Naive thymus-derived CD8-positive, alpha-beta T cell (primary cell): Measurements from ENCODE around the gene KCNT2. TPM values are rescaled to one million over a fixed set of nuclear protein-coding genes. Genes with fewer than 3 reads are reported as not detected.

ENCODE experiments used
- ATAC-seq, 2 donors: fragments of 150-1000 bp; cut with Tn5 transposase in 1 of 2; sonication (Bioruptor Pico), chemical (Tn5 transposase) in 1 of 2; 1 replicate in 1 of 2; 2 replicates in 1 of 2; pipeline ENCODE4 v1.10.0; 2021; ENCODE audit warnings: mild to moderate bottlenecking in 2 of 2, moderate library complexity in 2 of 2
- POLR2A ChIA-PET: fragments of 350-600 bp; sonication (Branson Sonifier 250); formaldehyde crosslinking; loops from one replicate; lab custom pipeline; 2021; ENCODE audit warnings: antibody characterized with exemption; lab: Charles Lee
- DNase-seq, 10 donors: peaks; one replicate each; pipeline versions ENCODE4 v3.0.0 to v3.0.0-alpha.2; 2020 to 2022
- H3K27ac Mint-ChIP-seq, 10 donors: one replicate each; pipeline ENCODE4 v1.8.0; 2020 to 2022; ENCODE audit warnings: mild to moderate bottlenecking in 10 of 10, mixed read lengths in 10 of 10, moderate library complexity in 4 of 10, inconsistent platforms in 1 of 10
- H3K27me3 Mint-ChIP-seq, 5 donors: one replicate each; pipeline ENCODE4 v1.8.0; 2021 to 2022; ENCODE audit warnings: mixed read lengths in 5 of 5
- H3K36me3 Mint-ChIP-seq, 3 donors: one replicate each; pipeline ENCODE4 v1.8.0; 2020 to 2022; ENCODE audit warnings: mixed read lengths in 3 of 3, mild to moderate bottlenecking in 2 of 3, inconsistent platforms in 1 of 3
- H3K4me1 Mint-ChIP-seq, 4 donors: one replicate each; pipeline ENCODE4 v1.8.0; 2021 to 2022; ENCODE audit warnings: mixed read lengths in 4 of 4
- H3K4me3 Mint-ChIP-seq, 10 donors: one replicate each; pipeline ENCODE4 v1.8.0; 2020 to 2022; ENCODE audit warnings: mild to moderate bottlenecking in 10 of 10, mixed read lengths in 10 of 10, moderate library complexity in 6 of 10, inconsistent platforms in 1 of 10
- H3K9me3 Mint-ChIP-seq, 9 donors: one replicate each; pipeline ENCODE4 v1.8.0; 2020 to 2022; ENCODE audit warnings: mixed read lengths in 9 of 9, mild to moderate bottlenecking in 3 of 9, inconsistent platforms in 1 of 9, moderate library complexity in 1 of 9
- polyA plus RNA-seq, 3 donors: library from polyadenylated mRNA; unstranded; fragments of 300-500 nt; fragmentation: Illumina TruSeq; gene quantifications; one replicate each; pipeline ENCODE4 v1.2.3, GENCODE V29; 2021
- total RNA-seq, 8 experiments: library from RNA in 2 of 8; stranded (reverse) in 2 of 8; gene quantifications; one replicate each; pipeline ENCODE4 v1.2.3 and lab custom pipeline; 2021 to 2026

The KCNT2 gene
- total and polyA plus RNA-seq, 5 experiments from 2014 or later, result not detected

- POLR2A ChIA-PET, result no interaction called here
- Mint-ChIP-seq H3K4me1 (no peaks in the 10 kb centered on the region), H3K27ac (no peak overlapping the region), H3K27me3 (no peaks in the 10 kb centered on the region), H3K9me3 (peaks cover 0 to 20% (median 0%) of the 10 kb centered on the region in 9 donors), H3K36me3 (no peaks in the 10 kb centered on the region), H3K4me3 (no peak overlapping the region)
- no peak for DNase-seq
- no peak for ATAC-seq
Observed at GRCh38 chr1:196415978-196416377, 192.3 kb downstream of the KCNT2 start.

- POLR2A ChIA-PET, result no interaction called here
- ATAC-seq, result no peak
- Mint-ChIP-seq H3K36me3 (no peaks in the 10 kb centered on the region), H3K27me3 (no peaks in the 10 kb centered on the region), H3K9me3 (peaks cover 0 to 10% (median 0%) of the 10 kb centered on the region in 9 donors), H3K27ac (no peak overlapping the region), H3K4me3 (no peak overlapping the region), H3K4me1 (no peaks in the 10 kb centered on the region)
- no peak for DNase-seq
Observed at GRCh38 chr1:196412326-196412725, 195.9 kb downstream of the KCNT2 start.

- H3K27me3 Mint-ChIP-seq, result no peaks in the 10 kb centered on the region
- ATAC-seq, result no peak
Observed at GRCh38 chr1:196410768-196411167, 197.5 kb downstream of the KCNT2 start.

GRCh38 chr1:196409586-196409985, 198.7 kb downstream of the KCNT2 start:
- Mint-ChIP-seq H3K27ac (no peak overlapping the region), H3K4me3 (no peak overlapping the region), H3K9me3 (peaks cover 0 to 10% (median 0%) of the 10 kb centered on the region in 9 donors), H3K4me1 (no peaks in the 10 kb centered on the region), H3K36me3 (no peaks in the 10 kb centered on the region), H3K27me3 (no peaks in the 10 kb centered on the region)
- DNase-seq, result no peak
- no peak for ATAC-seq
- POLR2A ChIA-PET, result no interaction called here

More at GRCh38 chr1:196410768-196411167, 197.5 kb downstream of the KCNT2 start:
- H3K4me1 Mint-ChIP-seq, result no peaks in the 10 kb centered on the region
- no peaks in the 10 kb centered on the region for H3K36me3 Mint-ChIP-seq
- H3K9me3 Mint-ChIP-seq, result peaks cover 0 to 10% (median 0%) of the 10 kb centered on the region in 9 donors
- no peak overlapping the region for H3K27ac Mint-ChIP-seq
- no peak for DNase-seq
- H3K4me3 Mint-ChIP-seq, result no peak overlapping the region
- POLR2A ChIA-PET, result no interaction called here

- no peaks in the 10 kb centered on the region for H3K27me3 Mint-ChIP-seq
- no peak overlapping the region for H3K4me3 Mint-ChIP-seq
- H3K4me1 Mint-ChIP-seq, result no peaks in the 10 kb centered on the region
- POLR2A ChIA-PET, result no interaction called here
- H3K36me3 Mint-ChIP-seq, result no peaks in the 10 kb centered on the region
- no peak overlapping the region for H3K27ac Mint-ChIP-seq
- ATAC-seq, result no peak
- DNase-seq, result no peak
- peaks cover 0 to 10% (median 0%) of the 10 kb centered on the region in 9 donors for H3K9me3 Mint-ChIP-seq
Observed at GRCh38 chr1:196407358-196408051, 200.7 kb downstream of the KCNT2 start.

- POLR2A ChIA-PET, result no interaction called here
- no peak for ATAC-seq
- no peaks in the 10 kb centered on the region for H3K27me3 Mint-ChIP-seq
- no peaks in the 10 kb centered on the region for H3K4me1 Mint-ChIP-seq
- no peak overlapping the region for H3K27ac Mint-ChIP-seq
- no peaks in the 10 kb centered on the region for H3K36me3 Mint-ChIP-seq
- no peak for DNase-seq
- H3K4me3 Mint-ChIP-seq, result no peak overlapping the region
- H3K9me3 Mint-ChIP-seq, result peaks cover 0 to 3% (median 0%) of the 10 kb centered on the region in 9 donors
Observed at GRCh38 chr1:196405839-196406238, 202.4 kb downstream of the KCNT2 start.

- H3K4me1 Mint-ChIP-seq, result no peaks in the 10 kb centered on the region
- H3K9me3 Mint-ChIP-seq, result peaks cover 0 to 2% (median 0%) of the 10 kb centered on the region in 9 donors
- no peak overlapping the region for H3K4me3 Mint-ChIP-seq
- no peaks in the 10 kb centered on the region for H3K36me3 Mint-ChIP-seq
- ATAC-seq (no peak), DNase-seq (no peak)
- POLR2A ChIA-PET, result no interaction called here
- no peak overlapping the region for H3K27ac Mint-ChIP-seq
- no peaks in the 10 kb centered on the region for H3K27me3 Mint-ChIP-seq
Observed at GRCh38 chr1:196403803-196404690, 204.2 kb downstream of the KCNT2 start.

GRCh38 chr1:196401891-196402290, 206.3 kb downstream of the KCNT2 start:
- DNase-seq, result no peak
- Mint-ChIP-seq H3K27ac (no peak overlapping the region), H3K36me3 (no peaks in the 10 kb centered on the region), H3K4me1 (no peaks in the 10 kb centered on the region), H3K27me3 (no peaks in the 10 kb centered on the region), H3K9me3 (peaks cover 0 to 2% (median 0%) of the 10 kb centered on the region in 9 donors), H3K4me3 (no peak overlapping the region)
- POLR2A ChIA-PET, result no interaction called here
- ATAC-seq, result no peak

- H3K9me3 Mint-ChIP-seq, result peaks cover 0 to 2% (median 0%) of the 10 kb centered on the region in 9 donors
- ATAC-seq, result no peak
- no peak overlapping the region for H3K4me3 Mint-ChIP-seq
- DNase-seq, result no peak
- POLR2A ChIA-PET, result no interaction called here
- no peaks in the 10 kb centered on the region for H3K4me1 Mint-ChIP-seq
- no peaks in the 10 kb centered on the region for H3K27me3 Mint-ChIP-seq
- no peak overlapping the region for H3K27ac Mint-ChIP-seq
- no peaks in the 10 kb centered on the region for H3K36me3 Mint-ChIP-seq
Observed at GRCh38 chr1:196401452-196401833, 206.8 kb downstream of the KCNT2 start.

GRCh38 chr1:196400478-196401451, 207.5 kb downstream of the KCNT2 start:
- POLR2A ChIA-PET, result no interaction called here
- H3K27ac Mint-ChIP-seq, result no peak overlapping the region
- H3K27me3 Mint-ChIP-seq, result no peaks in the 10 kb centered on the region
- peaks cover 0 to 2% (median 0%) of the 10 kb centered on the region in 9 donors for H3K9me3 Mint-ChIP-seq
- H3K36me3 Mint-ChIP-seq, result no peaks in the 10 kb centered on the region
- DNase-seq (no peak), ATAC-seq (no peak)
- no peak overlapping the region for H3K4me3 Mint-ChIP-seq
- H3K4me1 Mint-ChIP-seq, result no peaks in the 10 kb centered on the region

GRCh38 chr1:196399713-196400112, 208.5 kb downstream of the KCNT2 start:
- no peak overlapping the region for H3K4me3 Mint-ChIP-seq
- H3K36me3 Mint-ChIP-seq, result no peaks in the 10 kb centered on the region

GRCh38 chr1:196393742-196394141, 214.5 kb downstream of the KCNT2 start:
- no peaks in the 10 kb centered on the region for H3K27me3 Mint-ChIP-seq
- peaks cover 0 to 2% (median 0%) of the 10 kb centered on the region in 9 donors for H3K9me3 Mint-ChIP-seq
- DNase-seq (no peak), ATAC-seq (no peak)
- H3K4me1 Mint-ChIP-seq, result no peaks in the 10 kb centered on the region
- no peak overlapping the region for H3K4me3 Mint-ChIP-seq
- POLR2A ChIA-PET, result no interaction called here
- no peaks in the 10 kb centered on the region for H3K36me3 Mint-ChIP-seq
- no peak overlapping the region for H3K27ac Mint-ChIP-seq

More at GRCh38 chr1:196399713-196400112, 208.5 kb downstream of the KCNT2 start:
- POLR2A ChIA-PET, result no interaction called here
- ATAC-seq, result no peak
- Mint-ChIP-seq H3K9me3 (peaks cover 0 to 2% (median 0%) of the 10 kb centered on the region in 9 donors), H3K27ac (no peak overlapping the region), H3K4me1 (no peaks in the 10 kb centered on the region), H3K27me3 (no peaks in the 10 kb centered on the region)
- DNase-seq, result no peak
